Caco-2 (cell line): ENCODE data around the gene TFPT. TPM values are rescaled to one million over a fixed set of nuclear protein-coding genes. Genes with fewer than 3 reads are reported as not detected.

Experiments used
- BruUV-seq: library from RNA; stranded (reverse); fragments of 400-500 nt; replicated peaks from 2 replicates; lab custom pipeline; 2021; lab: Mats Ljungman, UMichigan
- CTCF ChIA-PET: fragments of 300-600 bp; sonication (Branson Sonifier 250); formaldehyde crosslinking; loops from one replicate; lab custom pipeline; 2022; ENCODE audit warnings: antibody characterized with exemption; lab: Charles Lee
- POLR2A ChIA-PET: fragments of 300-600 bp; sonication (Branson Sonifier 250); formaldehyde crosslinking; loops from one replicate; lab custom pipeline; 2022; ENCODE audit warnings: antibody characterized with exemption; lab: Charles Lee
- DNase-seq, 2 experiments: peaks; one replicate each; pipeline versions ENCODE4 v3.0.0 to v3.0.0-alpha.2; 2020 to 2022
- H3K27me3 ChIP-seq: replicated peaks from 2 replicates; pipeline ENCODE4 v1.6.0; 2011; ENCODE audit warnings: low read length; ENCODE audit not compliant: control insufficient read depth, insufficient read depth
- H3K36me3 ChIP-seq: 2 replicates; pipeline ENCODE4 v1.5.1; 2011; ENCODE audit warnings: low read length; ENCODE audit not compliant: control insufficient read depth, insufficient read depth
- H3K4me1 ChIP-seq: fragments of 250-450 bp; sonication (Bioruptor Pico); 2 replicates; pipeline ENCODE4 v1.5.1; 2020; ENCODE audit warnings: mild to moderate bottlenecking
- H3K4me3 ChIP-seq: 2 replicates; pipeline ENCODE4 v1.5.1; 2011; ENCODE audit warnings: low read depth, mild to moderate bottlenecking, control low read depth, low read length
- H3K9me3 ChIP-seq: fragments of 250-450 bp; sonication (Bioruptor Pico); 2 replicates; pipeline ENCODE4 v1.5.1; 2020; ENCODE audit warnings: mild to moderate bottlenecking, moderate library complexity
- H3K27ac Mint-ChIP-seq: one replicate; pipeline ENCODE4 v1.8.0; 2022; ENCODE audit warnings: mixed read lengths; ENCODE audit not compliant: unreplicated experiment
- H3K27me3 Mint-ChIP-seq: one replicate; pipeline ENCODE4 v1.8.0; 2022; ENCODE audit warnings: mixed read lengths; ENCODE audit not compliant: insufficient read depth, unreplicated experiment
- H3K36me3 Mint-ChIP-seq: one replicate; pipeline ENCODE4 v1.8.0; 2022; ENCODE audit warnings: mild to moderate bottlenecking, mixed read lengths; ENCODE audit not compliant: insufficient read depth, unreplicated experiment
- H3K4me1 Mint-ChIP-seq: one replicate; pipeline ENCODE4 v1.8.0; 2022; ENCODE audit warnings: low read depth, mixed read lengths; ENCODE audit not compliant: unreplicated experiment
- H3K4me3 Mint-ChIP-seq: one replicate; pipeline ENCODE4 v1.8.0; 2022; ENCODE audit warnings: mild to moderate bottlenecking, moderate library complexity, mixed read lengths; ENCODE audit not compliant: unreplicated experiment
- H3K9me3 Mint-ChIP-seq: one replicate; pipeline ENCODE4 v1.8.0; 2022; ENCODE audit warnings: mixed read lengths; ENCODE audit not compliant: unreplicated experiment
- intact Hi-C: fragments of 100-400 bp; cut with micrococcal nuclease; formaldehyde crosslinking; loops from one replicate; pipeline ENCODE4 v1.10.0; 2022; ENCODE audit not compliant: unreplicated experiment
- total RNA-seq: library from RNA; stranded (reverse); gene quantifications from 2 replicates; pipeline ENCODE4 v1.2.3, GENCODE V29; 2022
- TF ChIP-seq, protein P1 (sequence below), 2 experiments: fragments of 200-600 bp in 1 of 2; IDR thresholded peaks; 1 replicate in 1 of 2; 2 replicates in 1 of 2; pipeline versions ENCODE4 v1.5.1 to v1.8.0; 2011 to 2022; ENCODE audit warnings: antibody characterized with exemption in 1 of 2, control low read depth in 1 of 2, inconsistent platforms in 1 of 2, low read depth in 1 of 2, low read length in 1 of 2, mild to moderate bottlenecking in 1 of 2, moderate library complexity in 1 of 2; ENCODE audit not compliant: insufficient read depth in 1 of 2, severe bottlenecking in 1 of 2, unreplicated experiment in 1 of 2

TFPT gene
- total RNA-seq, 1 experiment from 2014 or later = 23.0 TPM

DNA sequence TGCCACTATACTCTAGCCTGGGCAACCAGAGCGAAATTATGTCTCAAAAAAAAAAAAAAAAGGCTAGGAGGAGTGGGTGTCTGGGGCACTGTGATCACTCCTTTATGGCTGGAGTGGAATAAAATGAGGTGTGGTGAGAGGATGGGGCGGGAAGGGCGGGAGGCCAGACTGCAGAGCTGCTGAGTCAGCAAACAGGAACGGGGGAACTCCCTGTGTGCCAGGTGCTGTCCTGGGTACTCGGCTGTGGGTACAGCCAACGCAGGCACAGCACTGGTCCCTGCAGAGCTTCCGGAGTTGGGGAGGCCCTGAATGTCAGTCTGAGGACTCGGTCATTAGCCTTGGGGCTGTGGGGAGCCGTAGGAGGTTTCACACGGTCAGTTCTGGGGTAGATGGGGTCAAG, 5.8 kb upstream of the TFPT start:
- no peaks in the 10 kb centered on the region for H3K9me3 ChIP-seq
- Mint-ChIP-seq H3K27me3 (no peaks in the 10 kb centered on the region), H3K4me1 (no peaks in the 10 kb centered on the region), H3K4me3 (no peak overlapping the region), H3K9me3 (no peaks in the 10 kb centered on the region), H3K27ac (no peak overlapping the region), H3K36me3 (peaks cover 66% of the 10 kb centered on the region)
- ChIA-PET POLR2A (interaction anchor here (0.7 kb wide), 1 partner anchor 90 kb away, joined by 4 read pairs; no protein-coding TSS in a partner anchor), CTCF (no interaction called here)
- TF ChIP-seq, protein P1, sequence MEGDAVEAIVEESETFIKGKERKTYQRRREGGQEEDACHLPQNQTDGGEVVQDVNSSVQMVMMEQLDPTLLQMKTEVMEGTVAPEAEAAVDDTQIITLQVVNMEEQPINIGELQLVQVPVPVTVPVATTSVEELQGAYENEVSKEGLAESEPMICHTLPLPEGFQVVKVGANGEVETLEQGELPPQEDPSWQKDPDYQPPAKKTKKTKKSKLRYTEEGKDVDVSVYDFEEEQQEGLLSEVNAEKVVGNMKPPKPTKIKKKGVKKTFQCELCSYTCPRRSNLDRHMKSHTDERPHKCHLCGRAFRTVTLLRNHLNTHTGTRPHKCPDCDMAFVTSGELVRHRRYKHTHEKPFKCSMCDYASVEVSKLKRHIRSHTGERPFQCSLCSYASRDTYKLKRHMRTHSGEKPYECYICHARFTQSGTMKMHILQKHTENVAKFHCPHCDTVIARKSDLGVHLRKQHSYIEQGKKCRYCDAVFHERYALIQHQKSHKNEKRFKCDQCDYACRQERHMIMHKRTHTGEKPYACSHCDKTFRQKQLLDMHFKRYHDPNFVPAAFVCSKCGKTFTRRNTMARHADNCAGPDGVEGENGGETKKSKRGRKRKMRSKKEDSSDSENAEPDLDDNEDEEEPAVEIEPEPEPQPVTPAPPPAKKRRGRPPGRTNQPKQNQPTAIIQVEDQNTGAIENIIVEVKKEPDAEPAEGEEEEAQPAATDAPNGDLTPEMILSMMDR (IDR thresholded peaks at IDR 0.05; ENCODE audit: insufficient read depth in 1 of 2, low read depth in 1 of 2, low read length in 1 of 2, severe bottlenecking in 1 of 2, unreplicated experiment in 1 of 2) = no peak
- DNase-seq = no peak
- intact Hi-C loops = no loop called here
- H3K36me3 ChIP-seq = peaks cover 4% of the 10 kb centered on the region
- 0 out of 2 replicates have a peak, but pooled peaks cover 3% of the 10 kb centered on the region for H3K4me1 ChIP-seq
- H3K4me3 ChIP-seq = no peak overlapping the region
- no peaks in the 10 kb centered on the region for H3K27me3 ChIP-seq
- no TSS peak for BruUV-seq

DNA sequence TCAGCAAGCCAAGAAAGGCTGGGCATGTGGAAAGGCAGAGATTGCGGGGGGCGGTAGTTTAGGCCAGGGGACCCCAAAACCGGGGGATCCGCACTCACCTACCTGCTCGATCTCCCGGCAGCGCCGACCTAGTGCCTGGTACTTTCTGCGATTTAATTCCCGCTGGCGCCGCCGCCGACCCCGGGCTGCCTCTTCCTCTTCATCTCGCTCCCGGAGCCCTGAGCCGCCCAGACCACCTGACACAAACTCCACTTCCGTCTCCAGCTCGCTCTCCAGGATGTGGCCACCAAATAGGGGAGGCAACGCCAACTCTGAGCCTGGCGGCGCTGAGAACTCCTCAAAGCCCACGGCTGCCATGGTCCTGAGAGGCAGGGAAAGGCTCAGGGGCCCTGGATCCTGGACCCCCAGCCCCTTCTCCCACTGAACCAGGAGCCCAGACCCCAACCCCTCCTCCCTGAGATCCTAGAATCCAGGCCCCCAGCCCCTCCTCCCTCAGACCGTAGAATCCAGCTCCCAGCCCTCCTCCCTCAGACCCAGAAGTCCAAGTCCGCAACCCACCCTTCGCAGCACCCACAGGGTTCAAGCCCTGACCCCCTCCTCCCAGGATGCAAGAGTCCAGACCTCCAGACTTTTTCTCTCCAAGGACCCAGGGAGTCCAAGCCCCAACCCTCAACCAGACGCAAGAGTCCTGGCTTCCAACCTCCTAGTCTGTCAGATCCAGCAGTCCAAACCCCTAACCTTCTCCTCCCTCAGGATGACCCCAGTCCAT, 933 bp downstream of the TFPT start:
- intact Hi-C loops = loop anchor here (1.0 kb wide), 3 partner anchors 12 to 76 kb away; partner anchors contain the start of genes CNOT3 and NDUFA3
- Histone ChIP-seq H3K4me3 (peak overlapping the region; percentile 43), H3K4me1 (0 out of 2 replicates have a peak, but pooled peaks cover 7% of the 10 kb centered on the region), H3K36me3 (peaks cover 1% of the 10 kb centered on the region), H3K27me3 (no peaks in the 10 kb centered on the region), H3K9me3 (no peaks in the 10 kb centered on the region)
- Mint-ChIP-seq H3K36me3 (peaks cover 65% of the 10 kb centered on the region), H3K27ac (peak overlapping the region; percentile 96), H3K9me3 (no peaks in the 10 kb centered on the region), H3K27me3 (no peaks in the 10 kb centered on the region), H3K4me3 (peak overlapping the region; percentile 95), H3K4me1 (peaks cover 16% of the 10 kb centered on the region)
- ChIA-PET CTCF (interaction anchor here (0.6 to 1.2 kb wide), 4 partner anchors 8 to 1517 kb away, joined by 3 to 5 read pairs (median 4); partner anchors contain the start of gene CNOT3), POLR2A (interaction anchor here (0.6 to 2.9 kb wide), 4 partner anchors 11 to 50 kb away, joined by 3 to 31 read pairs (median 4); partner anchors contain the start of genes CNOT3 and LENG1)
- no TSS peak for BruUV-seq
- DNase-seq = no peak
- TF ChIP-seq, protein P1 (IDR thresholded peaks at IDR 0.05; ENCODE audit: insufficient read depth in 1 of 2, low read depth in 1 of 2, low read length in 1 of 2, severe bottlenecking in 1 of 2, unreplicated experiment in 1 of 2) = no peak

GRCh38 chr19:54109651-54110050, 5.8 kb downstream of the TFPT start:
- intact Hi-C loops = no loop called here
- H3K4me3 Mint-ChIP-seq = no peak overlapping the region
- H3K4me1 Mint-ChIP-seq = peaks cover 16% of the 10 kb centered on the region
- POLR2A ChIA-PET = no interaction called here
- H3K36me3 ChIP-seq = peaks cover 4% of the 10 kb centered on the region
- no peak for DNase-seq
- H3K27ac Mint-ChIP-seq = peak overlapping the region; percentile 29
- H3K27me3 Mint-ChIP-seq = no peaks in the 10 kb centered on the region
- H3K27me3 ChIP-seq = no peaks in the 10 kb centered on the region
- BruUV-seq = no TSS peak
- H3K9me3 ChIP-seq = no peaks in the 10 kb centered on the region
- H3K4me1 ChIP-seq = 0 out of 2 replicates have a peak, but pooled peaks cover 4% of the 10 kb centered on the region
- H3K9me3 Mint-ChIP-seq = no peaks in the 10 kb centered on the region
- no peak overlapping the region for H3K4me3 ChIP-seq
- peaks cover 82% of the 10 kb centered on the region for H3K36me3 Mint-ChIP-seq
- TF ChIP-seq, protein P1 (IDR thresholded peaks at IDR 0.05; ENCODE audit: insufficient read depth in 1 of 2, low read depth in 1 of 2, low read length in 1 of 2, severe bottlenecking in 1 of 2, unreplicated experiment in 1 of 2) = no peak
- CTCF ChIA-PET = no interaction called here
